ENCODE measurements around the gene TRAF7. TPM values are rescaled to one million over a fixed set of nuclear protein-coding genes. Genes with fewer than 3 reads are reported as not detected.

TRAF7 gene
- total and polyA plus RNA-seq, 2 of the 13 experiments (the other 11 are each of a cell fraction or from before 2014, with no cell fraction given) = 47.9 to 65.6 TPM

GRCh38 chr16:2160915-2161551 is 5.5 kb downstream of the TRAF7 start:
- Histone ChIP-seq H3K27ac (ENCODE audit: extremely low read length, insufficient read depth, low read length) (peak overlapping the region; percentile 63), H3K4me1 (ENCODE audit: insufficient read depth, low read length) (peaks cover 85% of the 10 kb centered on the region), H2AFZ (ENCODE audit: low read length) (no peak overlapping the region), H3K9ac (ENCODE audit: insufficient read depth, low read depth, low read length) (no peak overlapping the region), H4K20me1 (ENCODE audit: insufficient read depth, low read length) (peaks cover 38% of the 10 kb centered on the region), H3K4me3 (replicated peaks in 1 of 3; ENCODE audit: insufficient read depth in 1 of 3, low read depth in 2 of 3, low read length in 3 of 3) (peak overlapping the region in 2 of 3 experiments; percentile 26 to 48; a peak in 2 of 6 replicates), H3K79me2 (ENCODE audit: insufficient read depth, low read length) (peaks cover 57% of the 10 kb centered on the region), H3K9me3 (ENCODE audit: low read length) (no peaks in the 10 kb centered on the region), H3K4me2 (ENCODE audit: low read depth, low read length) (peak overlapping the region; percentile 68), H3K27me3 (ENCODE audit: control insufficient read depth in 1 of 2, insufficient read depth in 2 of 2, low read length in 2 of 2) (no peaks in the 10 kb centered on the region; a peak in 1 of 5 replicates), H3K36me3 (replicated peaks in 1 of 2; ENCODE audit: control insufficient read depth in 1 of 2, insufficient read depth in 2 of 2, low read length in 2 of 2) (peaks cover 2 to 6% of the 10 kb centered on the region in 2 experiments; a peak in 3 of 5 replicates)
- ATAC-seq (peak; percentile 17), FAIRE-seq (peak; percentile 65), DNase-seq (ENCODE audit: low spot score) (peak; percentile 53)
- in situ Hi-C loops (cut with HindIII; ENCODE audit: extremely low pct_ligation_motif_present, low pct_unique_long_range_greater_than_20kb) (no loop called here), intact Hi-C loops (cut with micrococcal nuclease; ENCODE audit: unreplicated experiment) (loop anchor here (5.0 kb wide), 1 partner anchor 36 kb away; the partner anchor contains the start of gene CASKIN1)
- BruUV-seq (replicated peaks) = no TSS peak
- ChIA-PET POLR2A (interaction anchor here (0.7 to 3.4 kb wide), 5 partner anchors 7 to 90 kb away, joined by 3 to 36 read pairs (median 4); partner anchors contain the start of gene TRAF7), CTCF (ENCODE audit: low intra/inter-chr PET ratio, low total read pairs) (no interaction called here)
- 13% methylated on average over 18 of the region's 20 CpGs for WGBS (ENCODE audit: low lambda C conversion rate)
- TF ChIP-seq ZNF816 (CRISPR knock-in tag; IDR thresholded peaks at IDR 0.05; ENCODE audit: borderline replicate concordance) (no peak), ARID3A (IDR thresholded peaks at IDR 0.05; ENCODE audit: low read depth, low read length) (no peak), ZBTB25 (CRISPR knock-in tag; IDR thresholded peaks at IDR 0.05) (no peak), HNF4A (CRISPR knock-in tag; IDR thresholded peaks at IDR 0.05) (0 out of 2 replicates have a peak, but pooled peaks have one; percentile 9), FOXO1 (CRISPR knock-in tag; IDR thresholded peaks at IDR 0.05) (no peak), RXRA (CRISPR knock-in tag; IDR thresholded peaks at IDR 0.05) (peak; percentile 40; the same call in 1 of the 2 replicates), ZNF687 (CRISPR knock-in tag; IDR thresholded peaks at IDR 0.05) (no peak; the same call in 1 of the 2 replicates), HINFP (CRISPR knock-in tag; IDR thresholded peaks at IDR 0.05; ENCODE audit: low read depth) (no peak), MATR3 (CRISPR knock-in tag; IDR thresholded peaks at IDR 0.05) (no peak), CHD2 (IDR thresholded peaks at IDR 0.05; ENCODE audit: low read depth, low read length) (no peak), ZBTB3 (CRISPR knock-in tag; IDR thresholded peaks at IDR 0.05; ENCODE audit: borderline replicate concordance, low read depth) (no peak), XBP1 (CRISPR knock-in tag; IDR thresholded peaks at IDR 0.05) (no peak), NR2C2 (CRISPR knock-in tag; IDR thresholded peaks at IDR 0.05; ENCODE audit: borderline replicate concordance) (no peak), HOXD1 (CRISPR knock-in tag; IDR thresholded peaks at IDR 0.05) (no peak)
